ENCODE results near the gene DNM3.

Gene DNM3

GRCh38 chr1:171973421-171973820 lies 132.1 kb downstream of the DNM3 start:
- no peak for DNase-seq (ENCODE audit: low read depth)

- no peak for DNase-seq (ENCODE audit: low read depth)
These were observed 140.0 kb downstream of the DNM3 start for GRCh38 chr1:171981303-171981702.

- DNase-seq (ENCODE audit: low read depth) = no peak
These were observed 142.3 kb downstream of the DNM3 start for GRCh38 chr1:171983584-171983983.

- DNase-seq (ENCODE audit: low read depth) = no peak
These were observed 143.0 kb downstream of the DNM3 start for GRCh38 chr1:171984262-171984661.

GRCh38 chr1:171984850-171985485 lies 143.7 kb downstream of the DNM3 start:
- no peak for DNase-seq (ENCODE audit: low read depth)

GRCh38 chr1:171985639-171986038 lies 144.3 kb downstream of the DNM3 start:
- no peak for DNase-seq (ENCODE audit: low read depth)

GRCh38 chr1:171988243-171988885 lies 147.1 kb downstream of the DNM3 start:
- no peak for DNase-seq (ENCODE audit: low read depth)

- DNase-seq (ENCODE audit: low read depth) = no peak
These were observed 149.1 kb downstream of the DNM3 start for GRCh38 chr1:171990371-171990770.

GRCh38 chr1:171994293-171994692 lies 153.0 kb downstream of the DNM3 start:
- no peak for DNase-seq (ENCODE audit: low read depth)

GRCh38 chr1:171995573-171995972 lies 154.3 kb downstream of the DNM3 start:
- no peak for DNase-seq (ENCODE audit: low read depth)

- no peak for DNase-seq (ENCODE audit: low read depth)
These were observed 156.6 kb downstream of the DNM3 start for GRCh38 chr1:171997936-171998335.

GRCh38 chr1:171998711-171999110 lies 157.4 kb downstream of the DNM3 start:
- no peak for DNase-seq (ENCODE audit: low read depth)

- DNase-seq (ENCODE audit: low read depth) = no peak
These were observed 158.5 kb downstream of the DNM3 start for GRCh38 chr1:171999756-172000155.

GRCh38 chr1:172001288-172001687 lies 160.0 kb downstream of the DNM3 start:
- DNase-seq (ENCODE audit: low read depth) = no peak

GRCh38 chr1:172002725-172003345 lies 161.5 kb downstream of the DNM3 start:
- DNase-seq (ENCODE audit: low read depth) = peak; percentile 32

- no peak for DNase-seq (ENCODE audit: low read depth)
These were observed 162.7 kb downstream of the DNM3 start for GRCh38 chr1:172003766-172004530.

- no peak for DNase-seq (ENCODE audit: low read depth)
These were observed 163.4 kb downstream of the DNM3 start for GRCh38 chr1:172004671-172005070.

GRCh38 chr1:172005856-172006255 lies 164.6 kb downstream of the DNM3 start:
- no peak for DNase-seq (ENCODE audit: low read depth)

- no peak for DNase-seq (ENCODE audit: low read depth)
These were observed 165.4 kb downstream of the DNM3 start for GRCh38 chr1:172006660-172007059.

GRCh38 chr1:172018727-172019311 lies 177.5 kb downstream of the DNM3 start:
- DNase-seq (ENCODE audit: low read depth) = no peak

GRCh38 chr1:172019976-172020375 lies 178.7 kb downstream of the DNM3 start:
- DNase-seq (ENCODE audit: low read depth) = peak; percentile 98

- no peak for DNase-seq (ENCODE audit: low read depth)
These were observed 183.2 kb downstream of the DNM3 start for GRCh38 chr1:172024516-172024915.

All from CMK (cell line).